Measurements from ENCODE around the gene SLF1. TPM values are rescaled to one million over a fixed set of nuclear protein-coding genes. Genes with fewer than 3 reads are reported as not detected.

SLF1 gene
- total RNA-seq, 1 donor: 11.2 TPM

DNA sequence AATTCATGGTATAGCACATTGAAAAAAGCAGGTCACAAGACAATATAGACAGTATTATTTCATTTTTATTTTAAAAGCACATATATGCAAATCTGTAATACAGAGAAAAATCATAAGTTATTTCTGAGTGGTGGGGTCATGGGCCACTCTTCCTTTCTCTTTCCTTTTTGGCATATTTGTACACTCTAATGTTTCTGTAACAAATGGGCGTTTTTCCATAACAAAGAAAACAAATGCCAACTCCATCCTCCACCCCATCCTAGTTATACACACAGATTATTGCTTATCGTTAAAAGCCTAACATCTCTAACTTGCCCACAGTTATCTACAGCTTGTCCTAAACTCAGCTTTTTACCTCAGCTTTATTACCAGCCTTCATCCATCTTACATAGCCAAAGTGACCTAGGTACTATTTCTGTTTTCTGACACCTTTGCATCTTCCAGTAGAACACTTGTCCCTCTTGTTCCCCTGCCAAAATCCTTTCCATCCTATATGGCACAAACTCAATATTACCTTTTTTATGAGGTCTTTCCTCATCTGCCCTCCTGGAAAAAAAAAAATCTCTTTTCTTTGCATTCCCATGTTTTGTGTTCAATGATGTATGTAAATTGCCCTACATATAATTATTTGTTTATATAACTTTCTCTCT lies 4.2 kb upstream of the SLF1 start:
- no peak overlapping the region for H3K4me3 ChIP-seq (ENCODE audit: low read depth, low read length)
- DNase-seq (ENCODE audit: low read depth): no peak
- TF ChIP-seq CTCF (IDR thresholded peaks at IDR 0.05; ENCODE audit: insufficient read depth, low read length): no peak

DNA sequence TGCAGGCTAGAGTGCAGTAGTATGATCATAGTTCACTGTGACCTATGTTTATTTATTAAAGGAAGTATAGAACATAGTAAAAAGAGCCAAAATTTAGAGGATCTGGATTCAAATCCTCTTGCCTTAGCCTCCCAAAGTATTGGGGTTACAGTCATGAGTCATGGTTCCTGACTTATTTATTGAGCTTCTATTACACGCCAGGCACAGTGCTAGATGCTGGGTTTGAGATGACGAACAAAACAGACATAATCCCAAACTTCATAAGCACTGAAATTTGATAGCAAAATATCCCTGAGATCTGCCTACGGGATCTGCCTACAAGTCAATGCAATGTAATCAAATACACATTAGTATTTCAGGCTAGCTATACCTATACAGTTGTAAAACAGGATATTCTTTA lies 2.6 kb upstream of the SLF1 start:
- H3K4me3 ChIP-seq (ENCODE audit: low read depth, low read length): no peak overlapping the region
- no peak for DNase-seq (ENCODE audit: low read depth)
- TF ChIP-seq CTCF (IDR thresholded peaks at IDR 0.05; ENCODE audit: insufficient read depth, low read length): no peak

DNA sequence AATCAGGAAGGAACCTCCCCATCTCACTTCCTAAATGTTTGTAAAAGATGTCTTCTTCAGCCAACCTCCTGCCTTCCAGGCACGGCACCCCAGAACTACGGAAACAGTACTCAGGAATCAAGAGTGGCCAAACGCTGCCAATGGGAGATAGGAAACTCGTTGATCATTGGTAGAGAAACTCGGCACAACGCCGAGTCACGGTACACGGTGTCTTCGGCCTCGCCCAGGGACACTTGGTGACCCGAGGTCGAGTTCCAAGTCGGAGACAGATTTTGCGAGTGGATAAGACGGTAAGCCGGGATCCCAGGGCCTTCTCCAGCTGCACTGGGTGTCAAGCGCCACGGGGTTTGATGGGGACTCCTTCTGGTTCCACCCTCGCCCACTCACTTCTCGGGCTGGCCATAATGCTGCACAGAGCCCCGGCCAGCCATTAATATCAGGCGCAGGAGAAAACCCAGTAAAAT lies 408 bp upstream of the SLF1 start:
- peak overlapping the region; percentile 89 for H3K4me3 ChIP-seq (ENCODE audit: low read depth, low read length)
- DNase-seq (ENCODE audit: low read depth): peak; percentile 66
- TF ChIP-seq CTCF (IDR thresholded peaks at IDR 0.05; ENCODE audit: insufficient read depth, low read length): no peak

DNA sequence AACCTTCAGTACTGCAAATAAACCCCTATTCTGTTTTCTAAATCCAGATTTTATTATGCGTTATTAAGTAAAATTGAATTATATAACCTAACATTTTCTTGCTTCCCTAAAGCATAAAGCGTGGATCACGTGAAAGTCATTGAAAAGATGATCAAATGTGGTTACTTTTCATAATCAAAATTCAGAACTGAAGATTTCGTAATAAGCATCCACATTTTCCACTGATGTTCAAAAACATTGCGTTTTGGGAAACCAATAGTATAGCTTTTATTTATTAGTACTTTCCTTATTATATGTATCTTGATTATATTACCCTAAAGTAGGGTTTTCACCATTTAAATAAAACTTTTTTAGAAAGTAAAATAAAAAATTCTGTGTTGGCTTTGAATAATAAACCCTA lies 1.8 kb downstream of the SLF1 start:
- no peak for DNase-seq (ENCODE audit: low read depth)
- no peak for TF ChIP-seq CTCF (IDR thresholded peaks at IDR 0.05; ENCODE audit: insufficient read depth, low read length)
- no peak overlapping the region for H3K4me3 ChIP-seq (ENCODE audit: low read depth, low read length)

- no peak for DNase-seq (ENCODE audit: low read depth)
- TF ChIP-seq CTCF (IDR thresholded peaks at IDR 0.05; ENCODE audit: insufficient read depth, low read length): no peak
- no peak overlapping the region for H3K4me3 ChIP-seq (ENCODE audit: low read depth, low read length)
These were observed 3.3 kb downstream of the SLF1 start for GRCh38 chr5:94621763-94622162.

DNA sequence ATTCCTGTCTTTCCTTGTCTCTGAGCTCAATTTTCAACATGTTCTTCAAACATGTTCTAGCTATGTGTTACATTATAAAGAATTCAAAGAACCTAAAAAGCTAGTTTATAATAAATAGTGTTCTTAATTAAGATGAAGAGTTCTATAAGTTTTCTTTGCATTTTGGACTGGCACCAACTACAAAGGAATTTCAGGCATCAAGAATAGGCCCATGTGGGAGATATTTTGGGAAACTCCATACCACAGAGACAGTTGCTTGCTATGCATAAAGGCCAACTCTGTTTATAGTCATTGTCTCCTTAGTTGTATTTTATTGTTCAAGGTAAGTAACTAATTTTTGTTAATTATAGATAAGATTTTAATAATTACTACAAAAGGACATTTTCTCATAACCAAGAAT lies 4.5 kb downstream of the SLF1 start:
- H3K4me3 ChIP-seq (ENCODE audit: low read depth, low read length): no peak overlapping the region
- peak; percentile 6 for DNase-seq (ENCODE audit: low read depth)
- no peak for TF ChIP-seq CTCF (IDR thresholded peaks at IDR 0.05; ENCODE audit: insufficient read depth, low read length)

- no peak for TF ChIP-seq CTCF (IDR thresholded peaks at IDR 0.05; ENCODE audit: insufficient read depth, low read length)
- no peak for DNase-seq (ENCODE audit: low read depth)
- H3K4me3 ChIP-seq (ENCODE audit: low read depth, low read length): no peak overlapping the region
These were observed 5.4 kb downstream of the SLF1 start for GRCh38 chr5:94623877-94624276.

Data from fibroblast of the aortic adventitia (primary cell).